Endodermal cell (in vitro differentiated cells): ENCODE data around the gene LCP2. TPM values are rescaled to one million over a fixed set of nuclear protein-coding genes. Genes with fewer than 3 reads are reported as not detected.

Experiments
- DNase-seq: peaks from one replicate; pipeline ENCODE4 v3.0.0-alpha.2; 2017
- H3K27ac ChIP-seq: 2 replicates; pipeline ENCODE4 v1.5.1; 2013; ENCODE audit warnings: mild to moderate bottlenecking, low read depth, low read length, moderate library complexity
- H3K27me3 ChIP-seq: 2 replicates; pipeline ENCODE4 v1.6.1; 2013; ENCODE audit warnings: mild to moderate bottlenecking, low read length, moderate library complexity; ENCODE audit not compliant: insufficient read depth, control insufficient read depth, poor library complexity, severe bottlenecking
- H3K36me3 ChIP-seq: 2 replicates; pipeline ENCODE4 v1.7.0; 2013; ENCODE audit warnings: mild to moderate bottlenecking, low read length, moderate library complexity; ENCODE audit not compliant: control insufficient read depth, insufficient read depth
- H3K4me1 ChIP-seq: one replicate; pipeline ENCODE4 v1.7.0; 2013; ENCODE audit warnings: low read length; ENCODE audit not compliant: control insufficient read depth, insufficient read depth
- H3K4me3 ChIP-seq: 2 replicates; pipeline ENCODE4 v1.5.1; 2013; ENCODE audit warnings: mild to moderate bottlenecking, low read length, moderate library complexity
- H3K9ac ChIP-seq: 2 replicates; pipeline ENCODE4 v1.6.1; 2013; ENCODE audit warnings: mild to moderate bottlenecking, low read length, moderate library complexity; ENCODE audit not compliant: poor library complexity, severe bottlenecking; ENCODE audit errors: extremely low read depth
- H3K9me3 ChIP-seq: 2 replicates; pipeline ENCODE4 v1.6.1; 2013; ENCODE audit warnings: mild to moderate bottlenecking, low read length, moderate library complexity; ENCODE audit not compliant: control insufficient read depth
- H3K27ac Mint-ChIP-seq: 2 replicates; pipeline ENCODE4 v1.8.0; 2020; ENCODE audit warnings: mixed read lengths
- H3K27me3 Mint-ChIP-seq: 2 replicates; pipeline ENCODE4 v1.8.0; 2021; ENCODE audit warnings: mild to moderate bottlenecking, mixed read lengths; ENCODE audit not compliant: insufficient read depth
- H3K36me3 Mint-ChIP-seq: 2 replicates; pipeline ENCODE4 v1.8.0; 2020; ENCODE audit warnings: low read depth, mixed read lengths
- H3K4me1 Mint-ChIP-seq: 2 replicates; pipeline ENCODE4 v1.8.0; 2020; ENCODE audit warnings: mixed read lengths
- H3K4me3 Mint-ChIP-seq: 2 replicates; pipeline ENCODE4 v1.8.0; 2020; ENCODE audit warnings: mild to moderate bottlenecking, moderate library complexity, mixed read lengths
- H3K9me3 Mint-ChIP-seq: 2 replicates; pipeline ENCODE4 v1.8.0; 2020; ENCODE audit warnings: mild to moderate bottlenecking, mixed read lengths
- WGBS, 2 experiments: methylation state at CpG; one replicate each; pipeline versions ENCODE4 v1.1.5 to v1.1.7; 2013; ENCODE audit warnings: missing lambda C conversion rate in 2 of 2, mixed read lengths in 1 of 2; ENCODE audit not compliant: insufficient coverage in 1 of 2, insufficient read length in 1 of 2; 5-methylcytosine and 5-hydroxymethylcytosine counted together
- total RNA-seq, 2 donors: library from RNA; stranded (reverse); fragmentation: NEBNext Ultra II Directional in 1 of 2; extraction: Animal tissue kit (Norgen Biotek cat#: 25700) in 1 of 2; gene quantifications; 2 replicates in 1 of 2; 3 replicates in 1 of 2; pipeline ENCODE4 v1.2.1, GENCODE V29; 2021
- TF ChIP-seq, protein P1 (sequence below): fragments of 200-600 bp; sonication (generic); conservative IDR thresholded peaks from 2 replicates; pipeline ENCODE4 v1.5.0; 2021; ENCODE audit warnings: antibody characterized with exemption, mild to moderate bottlenecking

The LCP2 gene
- total RNA-seq, 2 donors from 2014 or later = 0.11 TPM; not detected in 1

GRCh38 chr5:170286386-170286925 lies 11.1 kb downstream of the LCP2 start:
- Histone ChIP-seq H3K9me3 (peaks cover 26% of the 10 kb centered on the region), H3K27ac (no peak overlapping the region), H3K27me3 (no peaks in the 10 kb centered on the region), H3K4me3 (no peak overlapping the region), H3K4me1 (peaks cover 3% of the 10 kb centered on the region), H3K9ac (no peak overlapping the region), H3K36me3 (no peaks in the 10 kb centered on the region)
- WGBS, 2 experiments = 40 to 56% methylated on average over 2 to 3 of the region's 3 CpGs
- no peak for DNase-seq
- Mint-ChIP-seq H3K27me3 (peaks cover 34% of the 10 kb centered on the region), H3K4me3 (no peak overlapping the region), H3K4me1 (no peaks in the 10 kb centered on the region), H3K36me3 (no peaks in the 10 kb centered on the region), H3K27ac (no peak overlapping the region), H3K9me3 (peaks cover 37% of the 10 kb centered on the region)
- TF ChIP-seq, protein P1, sequence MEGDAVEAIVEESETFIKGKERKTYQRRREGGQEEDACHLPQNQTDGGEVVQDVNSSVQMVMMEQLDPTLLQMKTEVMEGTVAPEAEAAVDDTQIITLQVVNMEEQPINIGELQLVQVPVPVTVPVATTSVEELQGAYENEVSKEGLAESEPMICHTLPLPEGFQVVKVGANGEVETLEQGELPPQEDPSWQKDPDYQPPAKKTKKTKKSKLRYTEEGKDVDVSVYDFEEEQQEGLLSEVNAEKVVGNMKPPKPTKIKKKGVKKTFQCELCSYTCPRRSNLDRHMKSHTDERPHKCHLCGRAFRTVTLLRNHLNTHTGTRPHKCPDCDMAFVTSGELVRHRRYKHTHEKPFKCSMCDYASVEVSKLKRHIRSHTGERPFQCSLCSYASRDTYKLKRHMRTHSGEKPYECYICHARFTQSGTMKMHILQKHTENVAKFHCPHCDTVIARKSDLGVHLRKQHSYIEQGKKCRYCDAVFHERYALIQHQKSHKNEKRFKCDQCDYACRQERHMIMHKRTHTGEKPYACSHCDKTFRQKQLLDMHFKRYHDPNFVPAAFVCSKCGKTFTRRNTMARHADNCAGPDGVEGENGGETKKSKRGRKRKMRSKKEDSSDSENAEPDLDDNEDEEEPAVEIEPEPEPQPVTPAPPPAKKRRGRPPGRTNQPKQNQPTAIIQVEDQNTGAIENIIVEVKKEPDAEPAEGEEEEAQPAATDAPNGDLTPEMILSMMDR = no peak

GRCh38 chr5:170285181-170285580 lies 12.4 kb downstream of the LCP2 start:
- H3K9me3 ChIP-seq = peaks cover 21% of the 10 kb centered on the region

GRCh38 chr5:170284231-170284630 lies 13.3 kb downstream of the LCP2 start:
- Mint-ChIP-seq H3K27ac (no peak overlapping the region), H3K4me1 (peaks cover 12% of the 10 kb centered on the region), H3K27me3 (peaks cover 32% of the 10 kb centered on the region), H3K36me3 (no peaks in the 10 kb centered on the region), H3K4me3 (no peak overlapping the region), H3K9me3 (peaks cover 25% of the 10 kb centered on the region)
- Histone ChIP-seq H3K9ac (no peak overlapping the region), H3K9me3 (peaks cover 19% of the 10 kb centered on the region), H3K27me3 (peaks cover 4% of the 10 kb centered on the region), H3K27ac (no peak overlapping the region), H3K4me3 (no peak overlapping the region), H3K4me1 (peaks cover 10% of the 10 kb centered on the region), H3K36me3 (no peaks in the 10 kb centered on the region)
- TF ChIP-seq, protein P1 = no peak
- WGBS, 2 experiments = 88 to 91% methylated on average over 1 to 2 of the region's 2 CpGs
- DNase-seq = no peak

More at GRCh38 chr5:170285181-170285580, 12.4 kb downstream of the LCP2 start:
- H3K4me3 Mint-ChIP-seq = no peak overlapping the region
- H3K27ac ChIP-seq = no peak overlapping the region
- H3K27me3 ChIP-seq = peaks cover 4% of the 10 kb centered on the region
- no peaks in the 10 kb centered on the region for H3K36me3 ChIP-seq
- peaks cover 3% of the 10 kb centered on the region for H3K4me1 ChIP-seq
- H3K27me3 Mint-ChIP-seq = peaks cover 35% of the 10 kb centered on the region
- TF ChIP-seq, protein P1 = no peak
- H3K27ac Mint-ChIP-seq = no peak overlapping the region
- no peaks in the 10 kb centered on the region for H3K36me3 Mint-ChIP-seq
- H3K4me1 Mint-ChIP-seq = peaks cover 3% of the 10 kb centered on the region
- peaks cover 32% of the 10 kb centered on the region for H3K9me3 Mint-ChIP-seq
- H3K9ac ChIP-seq = no peak overlapping the region
- DNase-seq = no peak
- no peak overlapping the region for H3K4me3 ChIP-seq
